GM12801 (cell line): ENCODE data around the gene FRMD6.

Experiments used
- TF ChIP-seq, protein P1 (sequence below): IDR thresholded peaks from one replicate; pipeline ENCODE4 v1.5.1; 2011; ENCODE audit warnings: control low read depth; ENCODE audit not compliant: insufficient read length; ENCODE audit errors: extremely low read depth

Gene FRMD6

DNA sequence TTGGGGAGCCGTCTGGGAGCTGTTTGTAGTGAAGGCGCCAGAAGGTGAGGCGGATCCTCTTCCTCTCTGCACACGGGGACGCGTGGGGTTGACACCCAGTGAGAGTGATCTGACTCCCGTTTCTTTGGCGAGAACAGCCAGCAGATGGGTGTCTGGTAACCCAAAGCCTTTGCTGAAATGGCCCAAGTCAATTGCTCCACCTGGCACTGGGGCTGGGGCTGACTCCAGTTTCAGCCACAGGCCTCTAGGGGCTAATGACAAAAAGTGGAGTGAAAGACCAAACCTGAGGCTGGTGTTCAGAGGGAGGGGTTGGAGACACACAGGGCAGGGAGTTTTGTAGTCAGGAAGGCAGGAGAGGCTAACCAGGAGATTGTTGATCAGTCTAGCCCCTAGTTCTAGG, 87.0 kb downstream of the FRMD6 start:
- TF ChIP-seq, protein P1, sequence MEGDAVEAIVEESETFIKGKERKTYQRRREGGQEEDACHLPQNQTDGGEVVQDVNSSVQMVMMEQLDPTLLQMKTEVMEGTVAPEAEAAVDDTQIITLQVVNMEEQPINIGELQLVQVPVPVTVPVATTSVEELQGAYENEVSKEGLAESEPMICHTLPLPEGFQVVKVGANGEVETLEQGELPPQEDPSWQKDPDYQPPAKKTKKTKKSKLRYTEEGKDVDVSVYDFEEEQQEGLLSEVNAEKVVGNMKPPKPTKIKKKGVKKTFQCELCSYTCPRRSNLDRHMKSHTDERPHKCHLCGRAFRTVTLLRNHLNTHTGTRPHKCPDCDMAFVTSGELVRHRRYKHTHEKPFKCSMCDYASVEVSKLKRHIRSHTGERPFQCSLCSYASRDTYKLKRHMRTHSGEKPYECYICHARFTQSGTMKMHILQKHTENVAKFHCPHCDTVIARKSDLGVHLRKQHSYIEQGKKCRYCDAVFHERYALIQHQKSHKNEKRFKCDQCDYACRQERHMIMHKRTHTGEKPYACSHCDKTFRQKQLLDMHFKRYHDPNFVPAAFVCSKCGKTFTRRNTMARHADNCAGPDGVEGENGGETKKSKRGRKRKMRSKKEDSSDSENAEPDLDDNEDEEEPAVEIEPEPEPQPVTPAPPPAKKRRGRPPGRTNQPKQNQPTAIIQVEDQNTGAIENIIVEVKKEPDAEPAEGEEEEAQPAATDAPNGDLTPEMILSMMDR = no peak

DNA sequence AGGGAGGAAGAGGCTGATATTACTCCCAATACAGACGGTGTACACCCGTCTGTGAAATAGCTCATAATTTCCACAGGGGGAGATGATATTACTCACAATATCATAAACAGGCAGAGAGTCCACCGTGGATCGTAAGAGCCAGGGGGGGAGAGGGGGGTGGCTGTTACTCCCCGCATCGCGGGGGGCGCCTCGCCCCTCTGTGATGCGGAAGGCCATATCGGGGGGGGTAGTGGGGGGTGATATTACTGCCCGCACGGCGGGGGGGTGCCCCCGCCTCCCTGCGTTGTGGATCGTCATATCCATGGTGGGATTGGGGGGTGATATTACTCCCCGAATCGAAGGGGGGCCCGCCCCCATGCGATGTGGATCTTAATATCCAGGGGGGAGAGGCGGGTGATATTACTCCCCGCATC, 91.9 kb downstream of the FRMD6 start:
- TF ChIP-seq, protein P1 = no peak

DNA sequence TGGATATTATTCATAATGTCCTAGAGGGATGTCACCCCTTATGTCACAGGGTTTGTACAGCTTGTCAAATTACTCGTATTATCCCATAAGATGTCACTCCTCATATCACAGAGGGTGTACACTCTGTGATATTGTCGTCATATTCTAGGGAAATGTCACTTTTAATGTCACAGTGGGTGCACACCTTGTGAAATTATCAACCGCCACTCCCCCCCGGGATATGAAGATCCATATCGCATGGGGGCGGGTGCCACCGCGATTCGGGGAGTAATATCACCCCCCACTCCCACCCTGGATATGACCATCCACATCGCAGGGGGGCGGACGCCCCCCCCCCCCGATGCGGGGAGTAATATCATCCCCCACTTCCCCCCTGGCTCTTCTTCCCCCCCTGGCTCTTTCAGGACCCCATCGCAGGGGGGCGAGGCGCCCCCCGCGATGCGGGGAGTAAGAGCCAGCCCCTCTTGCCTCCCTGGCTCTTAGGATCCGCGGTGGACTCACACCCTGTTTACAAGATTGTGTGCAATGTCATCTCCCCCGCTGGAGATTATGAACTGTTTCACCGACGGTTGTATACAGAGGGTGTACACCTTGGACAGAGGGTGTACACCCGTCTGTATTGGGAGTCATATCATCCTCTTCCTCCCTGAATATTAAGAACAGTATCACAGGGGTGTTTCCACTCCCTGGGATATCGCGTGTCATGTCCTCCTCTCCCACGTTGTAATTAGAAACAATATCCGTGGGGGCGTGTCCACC, 92.8 kb downstream of the FRMD6 start:
- TF ChIP-seq, protein P1 = no peak

DNA sequence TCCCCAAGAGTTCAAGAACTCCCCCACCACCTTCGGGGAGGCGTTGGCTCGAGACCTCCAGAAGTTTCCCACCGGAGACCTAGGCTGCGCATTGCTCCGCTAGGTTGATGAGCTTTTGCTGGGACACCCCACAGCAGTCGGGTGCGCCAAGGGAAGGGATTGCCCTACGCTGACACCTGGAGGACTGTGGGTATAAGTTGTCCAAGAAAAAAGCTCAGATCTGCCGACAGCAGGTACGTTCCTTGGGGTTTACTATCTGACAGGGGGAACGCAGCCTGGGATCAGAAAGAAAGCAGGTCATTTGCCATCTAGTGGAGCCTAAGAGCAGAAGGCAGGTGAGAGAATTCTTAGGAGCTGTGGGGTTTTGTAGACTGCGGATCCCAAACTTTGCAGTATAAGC, 98.8 kb downstream of the FRMD6 start:
- TF ChIP-seq, protein P1 = no peak

DNA sequence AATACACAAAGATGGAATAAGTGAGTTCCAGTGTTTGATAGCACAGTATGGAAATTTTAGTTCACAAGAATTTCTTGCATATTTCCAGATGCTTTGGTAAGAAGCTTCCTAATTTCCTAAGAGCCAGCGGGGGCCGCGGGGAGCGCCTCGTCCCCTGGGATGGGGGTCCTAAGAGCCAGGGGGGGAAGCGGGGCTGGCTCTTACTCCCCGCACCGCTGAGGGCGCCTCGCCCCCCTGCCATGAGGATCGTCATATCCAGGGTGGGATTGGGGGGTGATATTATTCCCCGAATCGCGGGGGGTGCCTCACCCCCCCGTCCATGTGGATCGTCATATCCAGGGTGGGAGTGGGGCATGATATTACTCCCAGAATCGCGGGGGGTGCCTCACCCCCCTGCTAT, 108.2 kb downstream of the FRMD6 start:
- TF ChIP-seq, protein P1 = no peak

DNA sequence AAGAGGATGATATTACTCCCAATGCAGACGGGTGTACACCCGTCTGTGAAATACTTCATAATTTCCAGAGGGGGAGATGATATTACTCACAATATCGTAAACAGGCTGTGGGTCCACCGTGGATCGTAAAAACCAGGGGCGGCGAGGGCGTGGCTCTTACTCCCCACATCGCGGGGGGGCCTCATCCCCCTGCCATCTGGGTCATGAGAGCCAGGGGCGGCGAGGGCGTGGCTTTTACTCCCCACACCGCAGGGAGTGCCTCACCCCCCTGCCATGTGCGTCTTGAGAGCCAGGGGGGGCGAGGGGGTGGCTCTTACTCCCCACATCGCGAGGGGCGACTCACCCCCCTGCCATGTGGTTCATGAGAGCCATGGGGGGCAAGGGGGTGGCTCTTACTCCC, 122.5 kb downstream of the FRMD6 start:
- TF ChIP-seq, protein P1 = no peak

DNA sequence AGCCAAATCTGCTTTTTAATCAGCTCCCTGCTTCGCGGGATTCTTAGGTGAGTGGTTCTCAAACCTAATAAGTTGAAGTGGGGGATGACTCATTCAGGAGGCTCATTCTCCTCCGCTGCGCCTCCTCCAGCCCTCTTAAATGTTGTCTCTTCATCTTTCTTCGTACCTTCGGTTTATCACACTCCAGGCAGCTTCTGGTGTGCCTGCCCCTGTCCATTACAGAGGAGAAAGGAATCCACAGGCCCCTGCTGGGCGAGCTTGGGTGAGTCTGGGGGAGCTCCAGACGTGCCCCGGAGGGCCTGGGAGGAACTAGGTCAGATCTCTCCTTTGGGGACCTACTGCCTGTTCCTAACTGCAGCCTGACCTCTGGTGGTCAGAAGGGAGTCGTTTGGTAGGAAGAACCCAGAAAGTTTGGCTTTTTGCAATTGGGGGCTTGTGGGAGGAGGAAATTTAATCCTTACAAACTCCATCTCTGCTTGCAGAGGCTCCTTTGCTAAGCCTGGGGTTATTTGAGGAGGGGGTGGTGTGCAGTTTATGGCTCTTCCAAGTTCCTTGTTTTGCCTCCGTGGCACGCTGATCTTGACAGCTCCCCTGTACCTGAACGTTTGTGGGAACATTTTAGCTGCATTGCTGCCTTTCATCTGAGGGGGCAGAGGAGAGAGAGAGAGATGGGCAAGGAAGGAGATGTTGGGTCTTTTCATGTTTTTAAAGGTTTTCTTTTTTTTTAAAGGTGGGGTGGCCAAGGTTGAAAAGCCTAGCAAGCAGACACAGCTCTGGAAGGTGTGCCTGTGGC, 124.6 kb downstream of the FRMD6 start:
- TF ChIP-seq, protein P1 = no peak
